Osteocyte (in vitro differentiated cells): Measurements from ENCODE around the gene SRPRA. TPM values are rescaled to one million over a fixed set of nuclear protein-coding genes. Genes with fewer than 3 reads are reported as not detected.

Source experiments
- DNase-seq: peaks from one replicate; pipeline ENCODE4 v3.0.0; 2021; ENCODE audit warnings: mixed read lengths; ENCODE audit not compliant: unreplicated experiment; ENCODE audit errors: extremely low spot score
- H3K27ac Mint-ChIP-seq: one replicate; pipeline ENCODE4 v1.8.0; 2021; ENCODE audit warnings: mild to moderate bottlenecking, mixed read lengths; ENCODE audit not compliant: unreplicated experiment
- H3K27me3 Mint-ChIP-seq: one replicate; pipeline ENCODE4 v1.8.0; 2021; ENCODE audit warnings: mixed read lengths; ENCODE audit not compliant: unreplicated experiment
- H3K36me3 Mint-ChIP-seq: one replicate; pipeline ENCODE4 v1.8.0; 2021; ENCODE audit warnings: mixed read lengths; ENCODE audit not compliant: unreplicated experiment
- H3K4me1 Mint-ChIP-seq: one replicate; pipeline ENCODE4 v1.8.0; 2021; ENCODE audit warnings: mixed read lengths; ENCODE audit not compliant: unreplicated experiment
- H3K4me3 Mint-ChIP-seq: one replicate; pipeline ENCODE4 v1.8.0; 2021; ENCODE audit warnings: mild to moderate bottlenecking, moderate library complexity, mixed read lengths; ENCODE audit not compliant: unreplicated experiment
- H3K9me3 Mint-ChIP-seq: one replicate; pipeline ENCODE4 v1.8.0; 2021; ENCODE audit warnings: mixed read lengths; ENCODE audit not compliant: unreplicated experiment
- CTCF ChIP-seq: fragments of 200-600 bp; sonication (generic); IDR thresholded peaks from 2 replicates; pipeline ENCODE4 v1.5.0; 2021; ENCODE audit warnings: antibody characterized with exemption, mild to moderate bottlenecking, moderate library complexity
- total RNA-seq: library from RNA; stranded (reverse); gene quantifications from 2 replicates; pipeline ENCODE4 v1.2.1, GENCODE V29; 2021

SRPRA gene
- total RNA-seq, 1 donor from 2014 or later: 106 TPM

GRCh38 chr11:126308271-126308671 is 39.6 kb upstream of the SRPRA start:
- Mint-ChIP-seq H3K4me3 (no peak overlapping the region), H3K27ac (peak overlapping the region; percentile 65), H3K36me3 (no peaks in the 10 kb centered on the region), H3K9me3 (no peaks in the 10 kb centered on the region), H3K4me1 (peaks cover 57% of the 10 kb centered on the region), H3K27me3 (no peaks in the 10 kb centered on the region)
- no peak for DNase-seq
- no peak for TF ChIP-seq CTCF

- Mint-ChIP-seq H3K36me3 (no peaks in the 10 kb centered on the region), H3K9me3 (no peaks in the 10 kb centered on the region), H3K27ac (peak overlapping the region; percentile 65), H3K4me3 (no peak overlapping the region), H3K27me3 (no peaks in the 10 kb centered on the region), H3K4me1 (peaks cover 55% of the 10 kb centered on the region)
- no peak for DNase-seq
- TF ChIP-seq CTCF: peak; percentile 73
These were observed 39.0 kb upstream of the SRPRA start for GRCh38 chr11:126307706-126308105.

- Mint-ChIP-seq H3K27me3 (no peaks in the 10 kb centered on the region), H3K9me3 (no peaks in the 10 kb centered on the region), H3K4me3 (no peak overlapping the region), H3K27ac (no peak overlapping the region), H3K4me1 (peaks cover 50% of the 10 kb centered on the region), H3K36me3 (no peaks in the 10 kb centered on the region)
- no peak for TF ChIP-seq CTCF
- DNase-seq: no peak
These were observed 37.0 kb upstream of the SRPRA start for GRCh38 chr11:126305699-126306098.

- no peaks in the 10 kb centered on the region for H3K27me3 Mint-ChIP-seq
- H3K36me3 Mint-ChIP-seq: no peaks in the 10 kb centered on the region
- peak overlapping the region; percentile 95 for H3K27ac Mint-ChIP-seq
- DNase-seq: no peak
- H3K4me3 Mint-ChIP-seq: peak overlapping the region; percentile 94
- H3K9me3 Mint-ChIP-seq: no peaks in the 10 kb centered on the region
- no peak for TF ChIP-seq CTCF
- H3K4me1 Mint-ChIP-seq: peaks cover 39% of the 10 kb centered on the region
These were observed 35.9 kb upstream of the SRPRA start for GRCh38 chr11:126304457-126305075.

GRCh38 chr11:126303623-126304456 is 35.1 kb upstream of the SRPRA start, which contains the start of gene DCPS:
Gene DCPS (plus strand): TSS chr11:126304060. CDS start chr11:126304081, 21 bp downstream.
- Mint-ChIP-seq H3K36me3 (peaks cover 4% of the 10 kb centered on the region), H3K27ac (peak within 1 kb of the TSS; percentile 95), H3K4me3 (peak within 1 kb of the TSS; percentile 94), H3K27me3 (no peaks in the 10 kb centered on the region), H3K9me3 (no peaks in the 10 kb centered on the region), H3K4me1 (peaks cover 35% of the 10 kb centered on the region)
- DNase-seq: peak; percentile 98
- no peak for TF ChIP-seq CTCF
